ENCODE results near the gene ATP10B.

DNA sequence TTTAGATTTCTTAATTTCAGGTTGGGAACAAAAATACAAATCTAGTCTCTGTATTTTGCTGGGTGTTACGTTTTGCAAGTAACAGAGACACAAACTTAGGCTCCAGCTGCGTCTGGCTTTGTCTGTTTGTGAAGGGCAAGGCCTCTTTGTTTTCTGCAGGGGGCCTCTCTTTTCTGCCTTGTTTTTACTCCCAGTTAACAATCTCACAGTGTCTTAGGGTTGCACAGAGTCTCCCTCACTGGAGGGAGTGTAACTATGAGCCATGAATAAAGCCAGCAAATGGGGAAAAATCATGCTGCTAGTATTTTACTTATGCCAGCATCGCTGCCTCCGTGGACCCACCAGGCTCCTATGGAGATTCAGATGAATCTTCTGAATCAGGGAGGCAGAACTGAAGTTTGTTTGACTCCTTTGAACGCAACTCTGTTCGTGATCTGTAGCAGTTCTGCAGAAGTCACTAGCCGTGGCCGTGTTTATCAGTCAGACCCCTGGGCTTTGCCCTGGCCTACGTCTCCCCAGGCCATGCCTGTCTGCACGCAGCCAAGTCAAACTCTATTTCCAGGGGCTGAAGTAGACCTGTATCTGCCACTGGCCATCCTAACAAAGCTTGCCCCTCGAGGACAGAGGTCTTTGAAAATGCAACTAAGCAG is 77.2 kb downstream of the ATP10B start:
- no peak for TF ChIP-seq EZH2 (IDR thresholded peaks at IDR 0.05; ENCODE audit: borderline replicate concordance, low read length)
- TF ChIP-seq, protein P1, sequence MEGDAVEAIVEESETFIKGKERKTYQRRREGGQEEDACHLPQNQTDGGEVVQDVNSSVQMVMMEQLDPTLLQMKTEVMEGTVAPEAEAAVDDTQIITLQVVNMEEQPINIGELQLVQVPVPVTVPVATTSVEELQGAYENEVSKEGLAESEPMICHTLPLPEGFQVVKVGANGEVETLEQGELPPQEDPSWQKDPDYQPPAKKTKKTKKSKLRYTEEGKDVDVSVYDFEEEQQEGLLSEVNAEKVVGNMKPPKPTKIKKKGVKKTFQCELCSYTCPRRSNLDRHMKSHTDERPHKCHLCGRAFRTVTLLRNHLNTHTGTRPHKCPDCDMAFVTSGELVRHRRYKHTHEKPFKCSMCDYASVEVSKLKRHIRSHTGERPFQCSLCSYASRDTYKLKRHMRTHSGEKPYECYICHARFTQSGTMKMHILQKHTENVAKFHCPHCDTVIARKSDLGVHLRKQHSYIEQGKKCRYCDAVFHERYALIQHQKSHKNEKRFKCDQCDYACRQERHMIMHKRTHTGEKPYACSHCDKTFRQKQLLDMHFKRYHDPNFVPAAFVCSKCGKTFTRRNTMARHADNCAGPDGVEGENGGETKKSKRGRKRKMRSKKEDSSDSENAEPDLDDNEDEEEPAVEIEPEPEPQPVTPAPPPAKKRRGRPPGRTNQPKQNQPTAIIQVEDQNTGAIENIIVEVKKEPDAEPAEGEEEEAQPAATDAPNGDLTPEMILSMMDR (IDR thresholded peaks at IDR 0.05; ENCODE audit: low read length), result no peak
